GM04504 (cell line): ENCODE measurements around the gene TUBD1.
"Not testable (repeated sequence)": the region's sequence is repeated elsewhere in the genome, so short reads cannot be mapped to it uniquely, and the experiment has no call there.

Experiments
- DNase-seq: peaks from one replicate; pipeline ENCODE4 v3.0.0-alpha.2; 2012; ENCODE audit warnings: low read depth

TUBD1 gene

GRCh38 chr17:59873414-59873813, 19.3 kb downstream of the TUBD1 start:
- not testable (repeated sequence) for DNase-seq

GRCh38 chr17:59872351-59872750, 20.4 kb downstream of the TUBD1 start:
- no peak for DNase-seq

GRCh38 chr17:59870482-59870881, 22.3 kb downstream of the TUBD1 start:
- no peak for DNase-seq

GRCh38 chr17:59869941-59870218, 22.9 kb downstream of the TUBD1 start:
- no peak for DNase-seq

GRCh38 chr17:59863616-59864015, 29.1 kb downstream of the TUBD1 start:
- no peak for DNase-seq

GRCh38 chr17:59859444-59860025, 33.2 kb downstream of the TUBD1 start:
- DNase-seq, result peak; percentile 28

GRCh38 chr17:59858932-59859331, 33.8 kb downstream of the TUBD1 start:
- DNase-seq, result no peak

GRCh38 chr17:59858167-59858816, 34.5 kb downstream of the TUBD1 start:
- peak; percentile 26 for DNase-seq

GRCh38 chr17:59856859-59857794, 35.6 kb downstream of the TUBD1 start:
- no peak for DNase-seq

GRCh38 chr17:59853919-59854729, 38.6 kb downstream of the TUBD1 start:
- not testable (repeated sequence) for DNase-seq

- DNase-seq, result no peak
Observed at GRCh38 chr17:59853168-59853918, 39.4 kb downstream of the TUBD1 start.

GRCh38 chr17:59852847-59853167, 39.9 kb downstream of the TUBD1 start:
- DNase-seq, result not testable (repeated sequence)

GRCh38 chr17:59851439-59852375, 41.0 kb downstream of the TUBD1 start:
- peak; percentile 93 for DNase-seq

- not testable (repeated sequence) for DNase-seq
Observed at GRCh38 chr17:59850311-59850710, 42.4 kb downstream of the TUBD1 start.

GRCh38 chr17:59848778-59849177, 44.0 kb downstream of the TUBD1 start:
- no peak for DNase-seq

GRCh38 chr17:59848385-59848668, 44.4 kb downstream of the TUBD1 start:
- no peak for DNase-seq

- DNase-seq, result no peak
Observed at GRCh38 chr17:59846394-59847165, 46.2 kb downstream of the TUBD1 start.

GRCh38 chr17:59845595-59846393, 46.9 kb downstream of the TUBD1 start:
- no peak for DNase-seq
